Effector memory CD8-positive, alpha-beta T cell (primary cell): ENCODE measurements around the gene PREX1.
"Not testable (repeated sequence)": the region's sequence is repeated elsewhere in the genome, so short reads cannot be mapped to it uniquely, and the experiment has no call there.

Experiments used
- ATAC-seq: fragments of 150-1000 bp; cut with Tn5 transposase; replicated peaks from 2 replicates; pipeline ENCODE4 v1.10.0; 2021; ENCODE audit warnings: mild to moderate bottlenecking, moderate library complexity
- DNase-seq, 3 experiments: peaks; one replicate each; pipeline ENCODE4 v3.0.0; 2021
- H3K27ac Mint-ChIP-seq, 2 donors: one replicate each; pipeline ENCODE4 v1.8.0; 2022; ENCODE audit warnings: mild to moderate bottlenecking in 2 of 2, mixed read lengths in 2 of 2, moderate library complexity in 2 of 2
- H3K27me3 Mint-ChIP-seq, 2 donors: one replicate each; pipeline ENCODE4 v1.8.0; 2022; ENCODE audit warnings: mixed read lengths in 2 of 2
- H3K36me3 Mint-ChIP-seq: one replicate; pipeline ENCODE4 v1.8.0; 2022; ENCODE audit warnings: mild to moderate bottlenecking, moderate library complexity, mixed read lengths; ENCODE audit not compliant: insufficient read depth
- H3K4me1 Mint-ChIP-seq, 2 donors: one replicate each; pipeline ENCODE4 v1.8.0; 2022; ENCODE audit warnings: low read depth in 2 of 2, mixed read lengths in 2 of 2
- H3K4me3 Mint-ChIP-seq, 2 donors: one replicate each; pipeline ENCODE4 v1.8.0; 2022; ENCODE audit warnings: mild to moderate bottlenecking in 2 of 2, mixed read lengths in 2 of 2, moderate library complexity in 2 of 2
- H3K9me3 Mint-ChIP-seq, 2 donors: one replicate each; pipeline ENCODE4 v1.8.0; 2022; ENCODE audit warnings: mixed read lengths in 2 of 2

Gene PREX1

DNA sequence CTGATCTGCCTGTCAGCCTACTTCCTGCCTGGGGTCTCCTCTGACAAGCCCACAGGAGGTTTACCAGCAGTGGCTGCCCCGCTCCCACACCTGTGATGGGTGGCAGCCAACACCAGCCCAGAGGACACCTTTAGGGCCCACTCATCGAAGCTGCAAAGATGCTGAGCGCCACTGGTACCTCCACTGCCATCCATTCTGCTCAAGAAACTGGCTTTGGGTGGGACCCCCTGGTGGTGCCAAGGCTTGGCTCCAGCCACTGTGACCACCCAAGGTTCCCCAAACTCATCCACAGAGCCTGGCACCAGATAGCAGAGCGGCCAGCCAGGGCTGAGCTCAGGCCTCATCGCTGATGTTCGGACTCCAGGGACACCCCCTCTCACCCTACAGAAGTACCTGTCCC is 42.5 kb downstream of the PREX1 start:
- ATAC-seq: no peak
- no peaks in the 10 kb centered on the region for H3K27me3 Mint-ChIP-seq
- H3K27ac Mint-ChIP-seq: no peak overlapping the region

GRCh38 chr20:48784273-48784641 is 43.5 kb downstream of the PREX1 start:
- Mint-ChIP-seq H3K4me3 (no peak overlapping the region), H3K9me3 (no peaks in the 10 kb centered on the region), H3K27me3 (no peaks in the 10 kb centered on the region), H3K4me1 (peaks cover 24 to 55% of the 10 kb centered on the region in 2 donors), H3K27ac (no peak overlapping the region), H3K36me3 (peaks cover 33% of the 10 kb centered on the region)
- ATAC-seq (no peak), DNase-seq (no peak)

More for the DNA sequence above, 42.5 kb downstream of the PREX1 start:
- DNase-seq: no peak
- Mint-ChIP-seq H3K4me3 (no peak overlapping the region), H3K9me3 (no peaks in the 10 kb centered on the region), H3K4me1 (peaks cover 34 to 61% of the 10 kb centered on the region in 2 donors), H3K36me3 (peaks cover 35% of the 10 kb centered on the region)

- Mint-ChIP-seq H3K4me3 (no peak overlapping the region), H3K36me3 (peaks cover 30% of the 10 kb centered on the region), H3K4me1 (peaks cover 21 to 51% of the 10 kb centered on the region in 2 donors), H3K9me3 (no peaks in the 10 kb centered on the region), H3K27me3 (no peaks in the 10 kb centered on the region), H3K27ac (no peak overlapping the region)
- DNase-seq: peak; percentile 38 to 50 (median 49)
- ATAC-seq: peak; percentile 77
These were observed 44.1 kb downstream of the PREX1 start for GRCh38 chr20:48783533-48784272.

DNA sequence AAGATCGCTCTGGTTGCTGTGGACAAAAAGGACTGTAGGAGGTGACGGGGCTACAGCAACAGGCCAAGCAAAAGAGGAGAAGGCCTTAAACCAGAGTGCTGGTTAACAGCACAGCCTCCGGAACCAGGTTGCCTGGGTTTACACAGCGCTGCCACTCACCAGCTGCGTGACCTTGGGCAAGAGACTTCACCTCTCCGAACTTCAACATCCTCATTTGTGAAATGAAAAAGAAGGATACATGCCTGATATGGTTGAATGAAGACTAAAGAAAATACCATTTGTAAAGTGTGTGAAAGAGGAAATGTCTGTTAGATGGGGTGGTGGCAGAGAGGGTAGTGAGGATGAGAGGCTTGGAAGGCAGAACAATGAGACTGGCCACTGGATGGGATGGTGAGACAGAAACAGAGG is 44.9 kb downstream of the PREX1 start:
- ATAC-seq (no peak), DNase-seq (no peak)
- Mint-ChIP-seq H3K4me3 (no peak overlapping the region), H3K9me3 (no peaks in the 10 kb centered on the region), H3K4me1 (peaks cover 20 to 46% of the 10 kb centered on the region in 2 donors), H3K27me3 (no peaks in the 10 kb centered on the region), H3K27ac (no peak overlapping the region), H3K36me3 (peaks cover 30% of the 10 kb centered on the region)

GRCh38 chr20:48782053-48782452 is 45.7 kb downstream of the PREX1 start:
- DNase-seq: no peak
- Mint-ChIP-seq H3K36me3 (peaks cover 27% of the 10 kb centered on the region), H3K27ac (no peak overlapping the region), H3K9me3 (no peaks in the 10 kb centered on the region), H3K4me1 (peaks cover 20 to 50% of the 10 kb centered on the region in 2 donors), H3K27me3 (no peaks in the 10 kb centered on the region), H3K4me3 (no peak overlapping the region)
- no peak for ATAC-seq

GRCh38 chr20:48781634-48782033 is 46.2 kb downstream of the PREX1 start:
- peaks cover 22 to 50% of the 10 kb centered on the region in 2 donors for H3K4me1 Mint-ChIP-seq
- H3K36me3 Mint-ChIP-seq: peaks cover 24% of the 10 kb centered on the region

DNA sequence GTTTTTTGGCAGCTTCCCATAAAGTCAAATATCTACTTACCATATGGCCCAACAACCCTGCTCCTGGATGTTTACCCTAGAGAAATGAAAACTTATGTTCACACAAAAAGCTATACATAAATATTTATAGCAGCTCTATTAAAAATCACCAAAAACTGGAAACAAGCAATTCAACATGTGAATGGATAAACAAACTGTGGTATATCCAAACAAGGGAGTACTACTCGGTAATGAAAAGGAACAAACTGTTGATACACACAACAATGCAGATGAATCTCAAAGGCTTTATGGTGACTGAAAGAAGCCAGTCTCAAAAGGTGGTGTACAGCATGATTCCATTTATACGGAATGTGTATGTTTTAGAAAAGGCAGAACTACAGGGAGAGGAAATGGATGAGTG is 48.4 kb downstream of the PREX1 start:
- peaks cover 16% of the 10 kb centered on the region for H3K36me3 Mint-ChIP-seq
- H3K4me1 Mint-ChIP-seq: peaks cover 40 to 45% of the 10 kb centered on the region in 2 donors
- no peaks in the 10 kb centered on the region for H3K9me3 Mint-ChIP-seq
- DNase-seq (no peak), ATAC-seq (no peak)
- H3K27ac Mint-ChIP-seq: no peak overlapping the region
- H3K4me3 Mint-ChIP-seq: no peak overlapping the region
- H3K27me3 Mint-ChIP-seq: no peaks in the 10 kb centered on the region

More at GRCh38 chr20:48781634-48782033, 46.2 kb downstream of the PREX1 start:
- ATAC-seq: no peak
- Mint-ChIP-seq H3K27me3 (no peaks in the 10 kb centered on the region), H3K4me3 (no peak overlapping the region), H3K9me3 (no peaks in the 10 kb centered on the region), H3K27ac (no peak overlapping the region)
- no peak for DNase-seq

- no peaks in the 10 kb centered on the region for H3K27me3 Mint-ChIP-seq
- no peak for ATAC-seq
- peak overlapping the region; percentile 88 to 92 for H3K27ac Mint-ChIP-seq
- H3K9me3 Mint-ChIP-seq: no peaks in the 10 kb centered on the region
- no peak for DNase-seq
- H3K4me3 Mint-ChIP-seq: no peak overlapping the region
- H3K36me3 Mint-ChIP-seq: peaks cover 22% of the 10 kb centered on the region
- H3K4me1 Mint-ChIP-seq: peaks cover 56 to 58% of the 10 kb centered on the region in 2 donors
These were observed 50.0 kb downstream of the PREX1 start for GRCh38 chr20:48777821-48778220.

- Mint-ChIP-seq H3K36me3 (peaks cover 22% of the 10 kb centered on the region), H3K27me3 (no peaks in the 10 kb centered on the region), H3K4me3 (peak overlapping the region; percentile 20 to 34), H3K4me1 (peaks cover 63 to 64% of the 10 kb centered on the region in 2 donors), H3K27ac (peak overlapping the region; percentile 88 to 92), H3K9me3 (no peaks in the 10 kb centered on the region)
- DNase-seq (no peak), ATAC-seq (peak; percentile 57)
These were observed 50.8 kb downstream of the PREX1 start for GRCh38 chr20:48777005-48777404.

- no peaks in the 10 kb centered on the region for H3K27me3 Mint-ChIP-seq
- ATAC-seq (no peak), DNase-seq (no peak)
- H3K4me1 Mint-ChIP-seq: peaks cover 69% of the 10 kb centered on the region in 2 donors
- peaks cover 24% of the 10 kb centered on the region for H3K36me3 Mint-ChIP-seq
- peak overlapping the region; percentile 88 to 92 for H3K27ac Mint-ChIP-seq
- peak overlapping the region in 1 of 2 donors; percentile 66 for H3K4me3 Mint-ChIP-seq
- no peaks in the 10 kb centered on the region for H3K9me3 Mint-ChIP-seq
These were observed 51.5 kb downstream of the PREX1 start for GRCh38 chr20:48776306-48776705.

- H3K4me1 Mint-ChIP-seq: peaks cover 69 to 74% of the 10 kb centered on the region in 2 donors
- not testable (repeated sequence) for H3K27me3 Mint-ChIP-seq, H3K9me3 Mint-ChIP-seq, ATAC-seq, DNase-seq
- H3K4me3 Mint-ChIP-seq: peak overlapping the region; percentile 66 to 69
- H3K27ac Mint-ChIP-seq: peak overlapping the region; percentile 92
- H3K36me3 Mint-ChIP-seq: peaks cover 30% of the 10 kb centered on the region
These were observed 52.3 kb downstream of the PREX1 start for GRCh38 chr20:48775545-48775944.

GRCh38 chr20:48774696-48775095 is 53.1 kb downstream of the PREX1 start:
- peaks cover 32% of the 10 kb centered on the region for H3K36me3 Mint-ChIP-seq
- H3K27me3 Mint-ChIP-seq: no peaks in the 10 kb centered on the region
- no peaks in the 10 kb centered on the region for H3K9me3 Mint-ChIP-seq
- ATAC-seq (no peak), DNase-seq (no peak)
- peak overlapping the region; percentile 66 to 69 for H3K4me3 Mint-ChIP-seq
- peak overlapping the region; percentile 92 for H3K27ac Mint-ChIP-seq
- peaks cover 74 to 82% of the 10 kb centered on the region in 2 donors for H3K4me1 Mint-ChIP-seq

GRCh38 chr20:48773837-48774418 is 53.9 kb downstream of the PREX1 start:
- peaks cover 39% of the 10 kb centered on the region for H3K36me3 Mint-ChIP-seq
- peak overlapping the region; percentile 92 for H3K27ac Mint-ChIP-seq
- no peaks in the 10 kb centered on the region for H3K9me3 Mint-ChIP-seq
- ATAC-seq: no peak
- no peaks in the 10 kb centered on the region for H3K27me3 Mint-ChIP-seq
- H3K4me3 Mint-ChIP-seq: peak overlapping the region; percentile 66 to 69
- no peak for DNase-seq
- peaks cover 77 to 87% of the 10 kb centered on the region in 2 donors for H3K4me1 Mint-ChIP-seq
